Thoracic aorta (tissue), 2 donors: Measurements from ENCODE around the gene HOXC4. TPM values are rescaled to one million over a fixed set of nuclear protein-coding genes. Genes with fewer than 3 reads are reported as not detected.

Experiments used
- ATAC-seq: fragments of 150-250 bp; one replicate; pipeline ENCODE4 v1.8.0; 2017; ENCODE audit warnings: low read depth; ENCODE audit not compliant: insufficient number of reproducible peaks, low FRiP score
- DNase-seq: peaks from one replicate; pipeline ENCODE4 v3.0.0-alpha.2; 2020; ENCODE audit warnings: low spot score
- H3K27ac ChIP-seq, 2 donors: fragments of 200-600 bp; sonication (generic); 1 replicate in 1 of 2; 2 replicates in 1 of 2; pipeline ENCODE4 v1.5.1; 2016; ENCODE audit warnings: mild to moderate bottlenecking in 2 of 2, moderate library complexity in 2 of 2
- H3K27me3 ChIP-seq: fragments of 200-600 bp; sonication (generic); replicated peaks from 2 replicates; pipeline ENCODE4 v1.6.0; 2016; ENCODE audit warnings: mild to moderate bottlenecking; ENCODE audit not compliant: insufficient read depth
- H3K36me3 ChIP-seq: fragments of 200-600 bp; sonication (generic); one replicate; pipeline ENCODE4 v1.5.1; 2016
- H3K4me1 ChIP-seq, 2 donors: fragments of 200-600 bp; sonication (generic); 1 replicate in 1 of 2; 2 replicates in 1 of 2; pipeline versions ENCODE4 v1.5.1 to v1.6.0; 2016; ENCODE audit warnings: low read depth in 2 of 2, mild to moderate bottlenecking in 1 of 2; ENCODE audit not compliant: control insufficient read depth in 1 of 2
- H3K4me3 ChIP-seq: fragments of 200-600 bp; sonication (generic); 2 replicates; pipeline ENCODE4 v1.5.1; 2016; ENCODE audit warnings: mild to moderate bottlenecking
- H3K9me3 ChIP-seq: fragments of 200-600 bp; sonication (generic); 2 replicates; pipeline ENCODE4 v1.5.1; 2016
- total RNA-seq, 2 donors: library from RNA; depleted of rRNA; stranded (reverse); fragments of >200 nt; gene quantifications; one replicate each; pipeline versions ENCODE4 v1.1.0 to v1.2.3, GENCODE V29; 2016
- TF ChIP-seq, protein P1 (sequence below): fragments of 200-600 bp; sonication (generic); IDR thresholded peaks from one replicate; pipeline ENCODE4 v1.5.1; 2019; ENCODE audit warnings: antibody characterized with exemption

HOXC4 gene
- total RNA-seq, 2 donors from 2014 or later: 1.2 TPM; not detected in 1

DNA sequence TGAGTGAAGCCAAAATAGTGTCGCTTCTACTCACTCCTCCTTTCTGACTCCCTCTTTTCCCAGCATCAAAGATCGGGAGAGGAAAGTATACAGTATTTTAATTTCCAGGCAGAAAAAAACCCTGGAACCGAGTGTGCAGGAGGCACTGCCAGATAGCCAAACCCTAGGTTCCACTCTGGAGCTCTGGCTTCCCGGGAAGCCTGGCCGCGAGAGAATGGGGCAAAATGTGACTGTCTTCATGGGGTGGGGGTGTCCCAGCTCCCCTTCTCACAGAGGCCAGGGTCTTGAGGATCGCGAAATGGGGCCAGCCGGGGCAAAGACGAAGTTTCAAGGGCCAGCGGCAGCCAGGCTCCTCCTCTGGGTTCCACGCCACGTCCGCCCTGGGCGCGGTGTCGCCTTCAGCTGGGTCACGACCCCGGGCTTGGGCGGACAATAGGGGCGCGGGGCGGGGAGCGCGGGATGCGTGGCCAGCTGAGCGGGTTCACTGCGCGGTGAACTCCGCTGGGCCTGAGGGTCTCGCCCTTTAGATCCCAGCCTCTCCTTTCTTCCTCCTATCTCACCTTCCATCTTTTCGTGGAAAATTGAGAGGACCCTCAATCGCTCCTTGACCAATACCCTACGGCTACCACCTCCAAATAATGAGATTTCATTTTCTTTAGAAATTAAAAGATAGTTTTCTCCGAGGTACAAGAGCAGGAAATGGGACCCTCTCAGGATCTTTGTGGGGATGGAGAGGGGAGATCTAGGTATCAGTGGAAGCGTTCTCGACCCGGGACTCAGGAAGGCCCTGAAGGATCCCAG, 6.7 kb downstream of the HOXC4 start:
- no peak overlapping the region for H3K27ac ChIP-seq
- peaks cover 0 to 2% of the 10 kb centered on the region in 2 donors for H3K4me1 ChIP-seq
- no peak overlapping the region for H3K4me3 ChIP-seq
- H3K36me3 ChIP-seq: no peaks in the 10 kb centered on the region
- TF ChIP-seq, protein P1, sequence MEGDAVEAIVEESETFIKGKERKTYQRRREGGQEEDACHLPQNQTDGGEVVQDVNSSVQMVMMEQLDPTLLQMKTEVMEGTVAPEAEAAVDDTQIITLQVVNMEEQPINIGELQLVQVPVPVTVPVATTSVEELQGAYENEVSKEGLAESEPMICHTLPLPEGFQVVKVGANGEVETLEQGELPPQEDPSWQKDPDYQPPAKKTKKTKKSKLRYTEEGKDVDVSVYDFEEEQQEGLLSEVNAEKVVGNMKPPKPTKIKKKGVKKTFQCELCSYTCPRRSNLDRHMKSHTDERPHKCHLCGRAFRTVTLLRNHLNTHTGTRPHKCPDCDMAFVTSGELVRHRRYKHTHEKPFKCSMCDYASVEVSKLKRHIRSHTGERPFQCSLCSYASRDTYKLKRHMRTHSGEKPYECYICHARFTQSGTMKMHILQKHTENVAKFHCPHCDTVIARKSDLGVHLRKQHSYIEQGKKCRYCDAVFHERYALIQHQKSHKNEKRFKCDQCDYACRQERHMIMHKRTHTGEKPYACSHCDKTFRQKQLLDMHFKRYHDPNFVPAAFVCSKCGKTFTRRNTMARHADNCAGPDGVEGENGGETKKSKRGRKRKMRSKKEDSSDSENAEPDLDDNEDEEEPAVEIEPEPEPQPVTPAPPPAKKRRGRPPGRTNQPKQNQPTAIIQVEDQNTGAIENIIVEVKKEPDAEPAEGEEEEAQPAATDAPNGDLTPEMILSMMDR: no peak
- no peaks in the 10 kb centered on the region for H3K9me3 ChIP-seq
- no peaks in the 10 kb centered on the region for H3K27me3 ChIP-seq
- ATAC-seq (no peak), DNase-seq (no peak)

DNA sequence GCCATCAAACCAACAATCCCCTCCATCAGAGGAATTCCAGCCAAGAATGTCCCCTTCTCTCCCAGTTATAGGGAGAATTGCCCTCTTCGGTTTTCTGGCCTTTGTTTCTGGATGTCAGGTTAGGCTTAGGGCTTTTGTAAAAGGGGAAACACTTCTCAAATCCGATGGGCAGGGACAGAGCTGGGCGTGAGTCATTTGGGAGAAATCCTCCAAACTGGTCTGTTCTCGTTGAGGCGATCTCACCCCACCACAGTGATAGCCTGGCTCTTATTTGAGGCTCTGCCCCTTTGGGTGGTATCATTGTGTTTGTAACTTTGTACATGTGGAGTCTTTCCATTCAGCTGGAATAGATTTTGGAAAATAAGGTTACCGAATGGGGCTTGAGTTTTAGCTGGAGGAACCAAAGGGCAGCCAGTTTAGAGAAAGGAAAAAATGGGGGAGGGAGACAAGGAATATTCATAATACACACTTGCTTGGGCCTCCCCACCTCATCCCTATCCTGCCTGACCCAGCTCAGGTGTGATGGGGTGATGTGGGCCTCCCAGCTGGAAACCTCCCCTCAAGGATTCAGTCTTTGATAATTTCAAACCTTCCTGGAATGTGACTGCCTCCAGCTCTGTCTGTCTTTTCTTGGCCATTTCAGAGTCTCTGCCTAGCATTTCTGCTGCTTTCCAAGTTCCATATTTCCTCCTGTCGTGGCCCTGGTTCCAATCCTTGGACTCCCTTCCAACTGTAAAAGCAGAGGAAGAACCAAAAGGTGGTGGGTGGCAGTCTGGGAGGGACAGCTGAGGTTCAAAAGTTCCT, 7.5 kb downstream of the HOXC4 start:
- Histone ChIP-seq H3K4me3 (no peak overlapping the region), H3K27me3 (no peaks in the 10 kb centered on the region), H3K9me3 (no peaks in the 10 kb centered on the region), H3K4me1 (no peaks in the 10 kb centered on the region), H3K36me3 (no peaks in the 10 kb centered on the region), H3K27ac (no peak overlapping the region)
- no peak for ATAC-seq
- no peak for DNase-seq
- TF ChIP-seq, protein P1: no peak

DNA sequence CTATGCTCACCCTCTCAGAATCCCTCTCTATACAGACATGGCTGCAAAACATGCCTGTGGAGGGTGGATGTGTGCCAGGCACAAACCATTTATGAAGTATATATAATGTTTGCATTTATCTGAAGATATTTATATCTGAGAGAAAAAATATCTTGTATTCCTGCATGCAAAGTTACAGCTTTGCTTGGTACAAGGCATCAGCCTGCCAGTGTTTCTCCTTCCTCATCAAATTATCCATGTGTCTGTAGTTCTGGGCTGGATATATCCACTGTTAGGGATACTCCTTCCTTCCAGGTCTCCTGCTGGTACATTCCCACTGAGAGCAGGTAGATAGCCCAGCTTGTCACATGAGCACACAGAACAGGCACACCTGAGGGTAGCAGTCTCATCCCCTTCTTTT, 12.0 kb downstream of the HOXC4 start:
- TF ChIP-seq, protein P1: no peak
- DNase-seq (no peak), ATAC-seq (no peak)
- no peaks in the 10 kb centered on the region for H3K9me3 ChIP-seq
- H3K4me3 ChIP-seq: no peak overlapping the region
- H3K27me3 ChIP-seq: no peaks in the 10 kb centered on the region
- no peak overlapping the region for H3K27ac ChIP-seq
- H3K4me1 ChIP-seq: no peaks in the 10 kb centered on the region
- no peaks in the 10 kb centered on the region for H3K36me3 ChIP-seq

DNA sequence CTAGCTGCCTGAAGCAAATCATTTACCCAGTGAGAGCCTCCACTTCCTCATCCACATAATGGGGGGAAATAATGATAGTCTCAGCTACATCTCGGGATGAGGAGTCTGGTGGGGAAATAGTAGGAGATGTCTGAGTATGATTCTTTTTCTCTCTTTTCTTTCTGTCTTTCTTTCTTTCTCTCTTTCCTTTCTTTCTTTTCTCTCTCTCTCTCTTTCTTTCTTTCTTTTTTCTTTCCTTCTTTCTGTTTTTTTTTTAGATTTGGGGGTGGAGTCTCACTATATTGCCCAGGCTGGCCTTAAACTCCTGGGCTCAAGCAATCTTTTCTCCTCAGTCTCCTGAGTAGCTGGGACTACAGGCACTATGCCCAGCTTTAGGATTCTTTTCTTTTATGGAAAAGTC, 12.8 kb downstream of the HOXC4 start:
- DNase-seq (no peak), ATAC-seq (no peak)
- no peaks in the 10 kb centered on the region for H3K9me3 ChIP-seq
- no peak overlapping the region for H3K27ac ChIP-seq
- H3K4me1 ChIP-seq: no peaks in the 10 kb centered on the region
- H3K27me3 ChIP-seq: no peaks in the 10 kb centered on the region
- H3K4me3 ChIP-seq: no peak overlapping the region
- H3K36me3 ChIP-seq: no peaks in the 10 kb centered on the region
- TF ChIP-seq, protein P1: no peak

DNA sequence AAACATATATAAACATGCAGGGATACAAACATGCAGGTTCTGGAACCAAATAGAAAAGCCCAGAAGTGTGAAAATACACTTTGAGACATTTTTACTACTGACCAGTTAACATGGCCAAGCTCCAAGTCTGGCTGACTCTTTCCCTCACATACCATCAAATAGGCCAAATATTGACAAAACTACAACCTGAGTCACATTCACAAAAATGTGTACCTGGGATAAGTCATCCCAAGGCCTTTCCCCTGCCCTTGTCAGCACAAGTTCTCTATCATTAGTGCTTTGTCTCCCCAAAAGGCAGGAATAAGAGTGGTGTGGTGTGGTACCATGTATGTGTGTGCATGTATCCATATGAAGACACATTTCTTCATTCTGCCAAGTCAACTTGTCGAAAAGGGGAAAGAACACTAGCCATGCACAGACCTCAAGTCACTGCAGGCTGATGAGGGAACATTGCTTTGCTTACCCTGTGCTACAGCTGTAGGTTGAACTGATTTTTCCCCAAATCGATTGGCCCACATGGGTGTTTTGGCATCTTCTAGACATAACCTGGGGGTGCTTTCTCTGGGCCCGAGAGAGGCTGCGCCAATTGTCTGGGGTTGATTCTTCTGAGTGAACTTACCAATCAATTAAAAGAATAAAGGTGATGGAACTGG, 14.9 kb downstream of the HOXC4 start:
- no peak overlapping the region for H3K27ac ChIP-seq
- no peaks in the 10 kb centered on the region for H3K36me3 ChIP-seq
- H3K9me3 ChIP-seq: no peaks in the 10 kb centered on the region
- H3K4me1 ChIP-seq: no peaks in the 10 kb centered on the region
- no peak overlapping the region for H3K4me3 ChIP-seq
- no peaks in the 10 kb centered on the region for H3K27me3 ChIP-seq
- DNase-seq (no peak), ATAC-seq (no peak)
- TF ChIP-seq, protein P1: no peak
